Mammary epithelial cell (primary cell): ENCODE measurements around the gene ADCY4.

Experiments used
- EZH2 ChIP-seq: IDR thresholded peaks from 2 replicates; pipeline ENCODE4 v1.6.1; 2012; ENCODE audit warnings: low read length, inconsistent platforms, borderline replicate concordance
- TF ChIP-seq, protein P1 (sequence below), 2 donors: IDR thresholded peaks in 1 of 2; conservative IDR thresholded peaks in 1 of 2; 2 replicates each; pipeline ENCODE4 v1.5.1; 2011 to 2012; ENCODE audit warnings: inconsistent platforms in 2 of 2, low read length in 2 of 2, mild to moderate bottlenecking in 2 of 2, control low read depth in 1 of 2, low read depth in 1 of 2; ENCODE audit not compliant: insufficient read depth in 1 of 2; ENCODE audit errors: extremely low read depth in 1 of 2

DNA sequence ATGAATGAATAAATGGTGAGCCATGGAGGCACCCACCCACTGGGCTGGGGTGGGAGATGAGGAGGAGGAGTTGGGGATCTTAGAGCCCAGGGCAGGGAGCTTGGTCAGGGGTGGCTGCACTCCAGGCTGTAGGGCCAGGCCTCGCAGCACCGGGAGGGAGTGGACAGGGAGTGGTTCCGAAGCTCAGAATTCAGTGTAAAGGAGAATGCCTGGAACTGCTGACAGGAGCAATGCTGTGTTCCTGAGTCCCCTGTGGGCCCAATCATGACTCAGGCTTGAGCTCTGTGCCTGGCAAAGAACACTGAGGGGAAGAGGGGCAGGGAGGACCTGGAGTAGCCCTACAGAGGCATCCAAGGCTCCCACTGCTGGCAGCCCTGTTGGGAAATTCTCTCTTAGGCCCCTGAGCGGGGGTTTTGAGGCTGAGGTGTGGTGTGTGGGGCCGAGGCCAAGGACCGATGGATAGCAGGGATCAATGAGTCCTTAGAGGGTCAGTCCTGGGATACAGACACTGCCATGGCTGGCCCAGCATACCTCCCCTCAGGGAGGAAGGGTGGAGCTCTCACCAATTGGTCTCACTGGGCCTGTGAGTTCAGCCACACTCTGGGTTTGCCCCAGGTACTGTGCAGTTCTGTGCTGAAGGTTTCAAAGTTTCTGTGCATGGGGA lies 53.9 kb downstream of the ADCY4 start:
- TF ChIP-seq, protein P1, sequence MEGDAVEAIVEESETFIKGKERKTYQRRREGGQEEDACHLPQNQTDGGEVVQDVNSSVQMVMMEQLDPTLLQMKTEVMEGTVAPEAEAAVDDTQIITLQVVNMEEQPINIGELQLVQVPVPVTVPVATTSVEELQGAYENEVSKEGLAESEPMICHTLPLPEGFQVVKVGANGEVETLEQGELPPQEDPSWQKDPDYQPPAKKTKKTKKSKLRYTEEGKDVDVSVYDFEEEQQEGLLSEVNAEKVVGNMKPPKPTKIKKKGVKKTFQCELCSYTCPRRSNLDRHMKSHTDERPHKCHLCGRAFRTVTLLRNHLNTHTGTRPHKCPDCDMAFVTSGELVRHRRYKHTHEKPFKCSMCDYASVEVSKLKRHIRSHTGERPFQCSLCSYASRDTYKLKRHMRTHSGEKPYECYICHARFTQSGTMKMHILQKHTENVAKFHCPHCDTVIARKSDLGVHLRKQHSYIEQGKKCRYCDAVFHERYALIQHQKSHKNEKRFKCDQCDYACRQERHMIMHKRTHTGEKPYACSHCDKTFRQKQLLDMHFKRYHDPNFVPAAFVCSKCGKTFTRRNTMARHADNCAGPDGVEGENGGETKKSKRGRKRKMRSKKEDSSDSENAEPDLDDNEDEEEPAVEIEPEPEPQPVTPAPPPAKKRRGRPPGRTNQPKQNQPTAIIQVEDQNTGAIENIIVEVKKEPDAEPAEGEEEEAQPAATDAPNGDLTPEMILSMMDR (conservative IDR thresholded peaks at IDR 0.05 in 1 of 2, IDR thresholded peaks at IDR 0.05 in 1 of 2; ENCODE audit: extremely low read depth in 1 of 2, insufficient read depth in 1 of 2, low read depth in 1 of 2, low read length in 2 of 2), result no peak
- TF ChIP-seq EZH2, result no peak
